GM19455 (cell line): ENCODE data around the gene PLA2G3.

Experiments
- ATAC-seq: cut with Tn5 transposase; IDR thresholded peaks from one replicate; pipeline ENCODE4 v1.9.1; 2021; ENCODE audit not compliant: unreplicated experiment

PLA2G3 gene

GRCh38 chr22:31088233-31088986 is 51.9 kb downstream of the PLA2G3 start:
- no peak for ATAC-seq

- ATAC-seq = no peak
Observed at GRCh38 chr22:31087744-31088215, 52.5 kb downstream of the PLA2G3 start.

GRCh38 chr22:31086703-31087330 is 53.5 kb downstream of the PLA2G3 start:
- ATAC-seq = no peak

- no peak for ATAC-seq
Observed at GRCh38 chr22:31085928-31086327, 54.4 kb downstream of the PLA2G3 start.

GRCh38 chr22:31085493-31085824 is 54.8 kb downstream of the PLA2G3 start:
- no peak for ATAC-seq

GRCh38 chr22:31084811-31085492 is 55.4 kb downstream of the PLA2G3 start:
- peak; percentile 53 for ATAC-seq
